ENCODE data around the gene SPG11.
"Not testable (repeated sequence)": the region's sequence is repeated elsewhere in the genome, so short reads cannot be mapped to it uniquely, and the experiment has no call there.

SPG11 gene

DNA sequence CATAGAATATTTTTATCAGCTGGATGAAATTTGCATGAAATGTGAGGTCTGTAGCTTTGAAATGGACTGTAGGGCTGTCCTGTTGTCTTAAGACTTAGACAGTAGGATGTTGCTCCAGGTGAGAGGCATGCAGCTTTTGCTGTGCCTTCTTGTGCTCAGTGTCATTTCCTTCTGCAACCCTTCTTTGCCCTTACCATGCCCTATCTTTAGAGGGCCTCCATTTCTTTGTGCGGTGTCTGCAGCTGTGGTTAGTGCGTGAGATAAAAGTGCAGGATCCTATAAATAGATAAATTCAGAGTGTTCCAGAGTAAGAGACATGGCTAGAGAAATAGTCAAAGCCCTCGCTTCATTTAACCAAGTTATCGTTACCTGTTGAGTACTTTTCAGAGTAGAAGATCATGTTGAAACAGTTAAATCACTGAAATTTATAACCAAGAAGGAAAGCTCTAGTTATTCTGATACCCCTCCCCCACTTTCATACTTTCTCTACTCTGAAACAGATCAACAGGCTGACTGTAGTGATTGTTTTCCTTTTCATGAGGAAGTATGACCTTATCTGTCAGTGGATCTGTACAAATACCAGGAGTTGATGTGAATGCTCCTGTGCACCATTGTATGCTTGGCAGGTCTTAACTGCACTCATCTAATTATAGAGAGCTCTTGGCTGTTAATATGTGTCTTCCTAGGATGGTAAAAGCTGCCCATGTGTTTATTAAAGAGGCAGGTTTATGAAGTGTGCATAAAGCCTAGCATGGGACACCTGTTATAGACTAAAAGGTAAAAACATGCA is 108.3 kb downstream of the SPG11 start:
- no peak for DNase-seq

DNA sequence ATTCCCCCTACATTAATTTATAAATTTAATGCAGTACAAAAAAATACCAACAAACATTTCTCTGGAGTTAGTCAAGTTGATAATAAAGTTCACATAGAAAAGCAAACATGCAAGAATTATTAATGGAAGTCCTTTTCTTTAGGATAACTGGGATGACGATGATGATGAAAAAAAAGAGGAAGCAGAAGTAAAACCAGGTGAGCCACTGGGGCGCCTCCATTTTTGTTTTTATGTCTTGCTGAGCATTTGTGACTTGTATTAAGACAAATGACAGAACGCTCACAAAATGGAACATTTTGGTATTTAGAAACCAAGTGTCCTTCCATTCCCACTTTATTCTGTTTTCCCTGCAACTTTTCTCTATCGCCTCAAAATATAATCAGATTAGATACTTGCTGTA is 112.7 kb downstream of the SPG11 start:
- no peak for DNase-seq

DNA sequence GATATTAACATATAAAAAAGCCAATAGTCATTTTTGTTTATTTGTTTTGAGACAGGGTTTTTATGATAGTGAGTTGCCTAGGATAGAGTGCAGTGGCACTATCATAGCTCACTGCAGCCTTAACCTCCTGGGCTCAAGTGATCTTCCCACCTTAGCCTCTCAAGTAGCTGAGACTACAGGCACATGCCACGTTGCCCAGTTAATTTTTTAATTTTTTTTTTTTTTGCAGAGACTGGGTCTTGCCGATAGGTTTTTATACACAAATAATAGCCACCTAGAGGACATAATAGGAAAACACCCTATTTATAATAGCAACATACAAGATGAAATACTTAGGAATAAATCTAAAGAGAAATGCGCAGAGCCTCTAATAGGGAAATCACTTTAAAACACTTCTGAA is 113.2 kb downstream of the SPG11 start:
- peak; percentile 58 for DNase-seq

DNA sequence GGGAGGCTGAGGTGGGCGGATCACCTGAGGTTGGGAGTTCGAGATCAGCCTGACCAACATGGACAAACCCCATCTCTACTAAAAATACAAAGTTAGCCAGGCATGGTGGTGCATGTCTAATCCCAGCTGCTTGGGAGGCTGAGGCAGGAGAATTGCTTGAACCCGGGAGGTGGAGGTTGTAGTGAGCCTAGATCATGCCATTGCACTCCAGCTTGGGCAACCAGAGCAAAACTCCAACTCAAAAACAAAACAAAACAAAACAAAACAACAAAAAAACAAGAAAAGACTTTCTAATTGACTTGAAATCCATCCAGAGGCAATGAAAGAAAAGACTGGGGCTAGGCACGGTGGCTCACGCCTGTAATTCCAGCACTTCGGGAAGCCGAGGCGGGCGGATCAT is 114.3 kb downstream of the SPG11 start:
- DNase-seq: not testable (repeated sequence)

DNA sequence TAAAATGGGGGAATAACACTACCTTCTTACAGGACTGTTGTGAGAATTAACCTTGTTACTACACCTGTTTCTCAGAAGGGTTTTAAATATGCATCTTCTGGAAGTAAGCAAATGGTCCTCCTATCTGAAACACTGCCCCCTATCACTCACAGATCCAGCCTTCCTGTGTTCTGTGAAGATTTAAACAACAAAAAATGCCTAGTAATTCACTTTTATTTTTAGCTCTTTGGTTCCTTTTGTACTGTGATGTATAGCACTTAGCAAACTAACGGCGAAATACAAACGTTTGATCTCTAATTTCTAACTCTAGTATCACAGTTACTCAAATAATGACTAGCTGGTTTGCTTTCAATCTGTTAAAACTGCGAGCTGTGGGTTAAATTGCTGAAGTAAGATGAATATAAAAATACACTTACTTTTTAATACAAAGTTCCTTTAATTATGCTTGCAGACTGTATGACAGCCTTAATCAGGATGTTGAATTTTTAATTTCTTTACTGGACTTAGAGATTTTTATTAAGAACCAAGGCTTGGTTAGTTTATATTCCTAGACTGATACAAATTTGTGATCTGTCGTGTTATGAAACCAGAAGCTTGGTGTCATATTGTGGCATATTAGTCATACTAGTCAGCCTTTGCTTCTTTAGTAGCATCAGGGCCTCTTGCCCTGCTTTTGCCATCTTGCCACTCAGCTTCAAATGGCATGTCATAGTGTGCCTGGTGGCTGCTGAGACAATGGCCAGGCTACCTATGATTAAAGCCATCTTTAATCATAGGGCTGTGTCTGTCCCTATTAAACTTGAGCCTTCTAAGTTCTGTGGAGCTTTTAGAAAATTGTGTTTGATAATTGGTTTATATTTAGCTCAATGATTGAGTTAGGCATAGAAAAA is 117.3 kb downstream of the SPG11 start:
- peak; percentile 68 for DNase-seq

DNA sequence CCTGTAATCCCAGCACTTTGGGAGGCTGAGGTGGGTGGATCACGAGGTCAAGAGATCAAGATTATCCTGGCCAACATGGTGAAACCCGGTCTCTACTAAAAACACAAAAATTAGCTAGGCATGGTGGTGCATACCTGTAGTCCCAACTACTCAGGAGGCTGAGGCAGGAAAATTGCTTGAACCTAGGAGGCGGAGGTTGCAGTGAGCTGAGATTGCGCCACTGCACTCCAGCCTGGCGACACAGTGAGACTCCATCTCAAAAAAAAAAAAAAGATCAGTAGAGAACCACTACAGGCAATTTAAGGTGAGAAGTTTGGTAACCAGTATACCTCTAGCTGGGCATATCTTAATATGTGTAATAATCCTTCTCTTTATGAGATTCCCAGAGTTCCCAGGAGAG is 118.7 kb downstream of the SPG11 start:
- not testable (repeated sequence) for DNase-seq

DNA sequence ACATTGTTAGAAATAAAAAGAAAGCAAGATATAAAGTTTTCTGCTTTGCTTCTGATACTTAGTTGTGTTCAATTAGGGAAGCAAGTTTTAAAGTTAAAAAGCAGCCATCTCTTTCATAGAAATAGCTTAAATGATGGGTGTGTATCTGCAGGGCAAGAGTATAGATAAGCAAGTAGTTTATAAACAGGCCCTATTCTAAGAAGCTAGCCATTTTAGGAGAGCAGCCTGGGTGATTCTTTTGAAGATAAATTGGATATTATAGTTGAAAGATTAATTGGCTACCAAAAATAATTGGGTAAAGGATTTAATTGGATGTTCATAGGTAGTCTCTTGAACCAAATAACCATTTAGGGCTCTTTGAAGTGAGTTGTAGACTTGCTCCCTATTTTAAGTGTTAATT is 120.9 kb downstream of the SPG11 start:
- DNase-seq: no peak

DNA sequence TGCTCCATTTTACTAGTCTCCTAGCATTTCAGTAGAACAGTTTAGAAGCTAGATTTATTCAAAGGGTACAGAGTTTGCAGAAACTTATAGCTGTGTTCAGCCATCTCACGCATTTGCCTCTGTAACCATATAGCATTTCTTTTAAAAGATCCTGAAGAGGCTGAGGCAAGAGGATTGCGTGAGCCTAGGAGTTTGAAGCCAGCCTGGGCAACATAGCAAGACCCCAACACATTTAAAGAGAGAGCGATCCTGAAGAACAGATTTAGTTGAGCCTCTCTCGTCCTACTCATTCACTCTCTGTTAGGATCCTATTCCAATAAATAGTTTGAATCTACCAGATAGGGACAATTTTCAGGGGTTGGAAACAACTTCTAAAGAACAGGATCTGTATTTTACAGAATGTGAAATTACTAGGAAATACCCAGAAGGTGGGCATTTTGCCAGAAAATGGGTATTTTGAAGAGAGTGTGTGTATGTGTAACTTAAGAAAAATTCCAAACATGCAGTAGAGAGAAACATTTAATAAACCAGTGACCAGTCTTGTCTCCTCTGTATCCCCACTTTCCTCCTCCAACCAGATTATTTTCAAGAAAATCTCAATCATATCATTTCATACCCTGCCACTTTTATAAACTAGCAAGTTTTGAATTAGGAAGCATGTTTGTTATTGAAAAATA is 122.0 kb downstream of the SPG11 start:
- peak; percentile 89 for DNase-seq

DNA sequence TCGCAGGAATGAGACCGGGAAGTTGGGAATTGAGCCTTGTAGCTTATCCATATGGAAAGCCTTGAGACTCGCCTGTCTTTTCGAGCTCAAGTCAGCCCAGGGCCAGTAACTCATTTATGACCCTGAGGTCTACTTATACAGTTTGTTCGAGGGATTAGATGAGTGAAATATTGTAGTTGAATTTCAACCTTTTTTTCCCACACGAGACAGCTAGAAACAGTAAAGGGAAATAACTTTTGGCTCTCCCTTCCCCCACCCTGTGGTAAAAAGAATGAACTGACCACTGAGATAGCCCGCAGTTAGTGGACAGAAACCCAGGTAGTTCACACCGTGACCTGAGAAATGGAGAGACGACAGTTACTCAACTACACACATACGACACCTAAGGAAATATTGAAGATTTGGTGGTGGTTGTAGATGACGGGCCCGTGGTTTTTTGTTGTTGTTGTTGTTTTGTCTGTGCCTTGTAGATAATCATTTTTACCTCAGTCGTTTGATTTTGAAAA is 125.7 kb downstream of the SPG11 start:
- no peak for DNase-seq

DNA sequence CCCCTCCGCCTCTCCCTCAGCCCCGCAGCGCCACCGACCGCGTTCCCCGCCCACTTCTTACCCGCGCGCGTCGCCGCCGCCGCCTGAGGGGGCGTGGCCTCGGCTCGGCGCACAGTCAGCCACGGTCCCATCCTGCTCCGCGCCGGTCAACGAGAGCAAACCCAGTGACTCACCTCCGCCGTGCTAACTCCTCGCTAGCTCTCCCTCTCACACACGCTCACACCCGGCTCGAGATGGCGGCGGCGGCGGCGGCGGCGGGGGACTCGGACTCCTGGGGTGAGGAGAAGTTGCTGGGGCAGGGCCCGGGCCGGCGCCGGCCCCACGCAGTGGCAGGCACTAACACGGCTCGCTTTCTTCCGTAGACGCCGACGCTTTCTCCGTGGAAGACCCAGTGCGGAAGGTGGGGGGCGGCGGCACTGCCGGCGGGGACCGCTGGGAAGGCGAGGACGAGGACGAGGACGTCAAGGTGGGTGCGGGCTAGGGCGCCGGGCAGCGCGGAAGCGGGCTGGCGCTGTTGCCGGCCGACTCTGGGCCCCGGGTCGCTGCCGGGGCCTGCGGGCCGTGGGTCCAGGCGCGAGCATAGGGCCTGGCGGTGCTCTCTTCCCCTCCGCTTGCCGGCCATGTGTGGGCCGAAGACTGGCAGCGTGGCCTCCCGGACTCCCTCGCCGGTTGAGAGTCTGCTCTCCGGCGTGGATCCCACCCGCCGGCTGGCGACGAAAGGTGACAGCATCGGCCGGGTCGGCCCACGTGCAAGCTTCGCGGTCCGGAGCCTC is 126.3 kb downstream of the SPG11 start, which contains the start of gene EIF3J:
TSS of gene EIF3J (plus strand) at position 186 of the 773 bp plus-strand sequence. CDS start at position 234, 48 bp downstream.
- peak; percentile 97 for DNase-seq

DNA sequence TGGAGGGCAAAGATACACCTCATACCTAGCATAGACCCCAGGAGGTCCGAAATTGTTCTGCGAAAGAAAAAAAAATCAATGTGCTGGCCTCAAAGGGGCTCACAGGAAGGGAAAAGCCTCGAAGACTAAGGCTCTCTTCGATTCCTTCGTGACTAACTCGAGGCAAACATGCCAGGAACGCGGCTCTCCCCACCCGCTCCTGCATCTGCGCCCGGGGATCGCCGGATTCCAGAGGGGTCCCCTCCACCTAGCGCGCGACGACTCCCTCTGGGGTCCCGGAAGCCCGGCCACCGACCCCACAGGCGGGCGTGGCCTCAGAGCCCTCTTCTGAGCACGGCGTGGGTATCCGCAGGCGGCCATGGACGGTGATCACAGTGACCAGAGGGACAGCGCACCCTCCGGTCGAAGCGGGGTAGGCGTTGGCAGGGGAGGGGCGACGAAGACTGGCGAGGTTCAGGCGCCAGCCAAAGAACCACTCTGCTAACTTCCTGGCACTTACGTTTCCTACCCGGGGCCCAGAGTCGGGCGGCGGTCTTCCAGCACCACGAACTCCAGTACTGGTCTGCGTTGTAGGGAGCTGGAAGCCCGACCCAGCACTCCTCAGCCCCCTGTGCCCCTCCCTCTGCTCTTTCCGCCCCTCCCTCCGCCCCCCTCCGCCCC is 127.0 kb downstream of the SPG11 start:
- DNase-seq: peak; percentile 88

DNA sequence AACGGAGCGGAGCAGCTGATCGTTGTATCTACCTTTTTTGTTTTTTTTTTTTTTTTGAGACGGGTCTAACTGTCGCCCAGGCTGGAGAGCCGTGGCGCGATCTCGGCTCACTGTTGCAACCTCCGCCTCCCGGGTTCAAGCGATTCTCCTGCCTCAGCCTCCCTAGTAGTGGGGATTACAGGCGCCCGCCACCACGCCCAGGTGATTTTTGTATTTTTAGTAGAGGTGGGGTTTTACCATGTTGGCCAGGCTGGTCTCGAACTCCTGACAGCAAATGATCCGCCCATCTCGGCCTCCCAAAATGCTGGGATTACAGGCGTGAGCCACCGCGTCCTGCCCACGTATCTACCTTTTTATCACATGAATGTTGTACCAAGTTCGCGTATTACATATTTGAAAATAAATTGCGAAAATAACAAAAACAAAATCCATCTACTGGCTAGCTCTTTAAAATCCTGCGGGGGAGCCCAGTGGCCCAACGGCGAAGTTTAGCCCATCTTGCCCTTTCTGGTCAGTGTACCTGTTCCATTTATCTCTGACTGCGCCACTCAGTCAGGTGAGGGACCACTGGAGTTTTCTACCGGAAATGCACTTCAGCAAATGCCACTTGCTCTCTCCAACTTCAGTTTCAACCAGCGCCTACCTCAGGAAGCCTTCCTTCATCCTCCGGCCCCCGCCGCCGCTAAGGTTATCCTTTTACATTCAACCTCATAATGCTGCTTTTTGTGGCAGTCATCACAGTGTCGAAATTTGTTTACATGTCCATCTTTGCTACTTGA is 127.8 kb downstream of the SPG11 start:
- no peak for DNase-seq

DNA sequence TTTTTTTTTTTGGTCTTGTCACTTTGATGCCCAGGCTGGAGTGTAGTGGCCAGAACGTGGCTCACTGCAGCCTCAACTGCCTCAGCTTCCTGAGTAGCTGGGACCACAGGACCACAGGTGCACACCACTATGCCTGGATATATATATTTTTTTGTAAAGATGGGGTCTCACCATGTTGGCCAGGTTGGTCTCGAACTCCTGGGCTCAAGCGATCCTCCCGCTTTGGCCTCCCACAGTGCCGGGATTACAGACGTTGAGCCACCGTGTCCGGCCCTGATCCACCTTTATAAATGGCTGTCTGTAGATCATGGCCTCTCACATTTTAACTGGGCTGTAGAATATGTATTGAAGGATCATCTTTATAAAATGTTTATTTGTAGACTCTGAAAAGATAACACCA is 128.4 kb downstream of the SPG11 start:
- no peak for DNase-seq

DNA sequence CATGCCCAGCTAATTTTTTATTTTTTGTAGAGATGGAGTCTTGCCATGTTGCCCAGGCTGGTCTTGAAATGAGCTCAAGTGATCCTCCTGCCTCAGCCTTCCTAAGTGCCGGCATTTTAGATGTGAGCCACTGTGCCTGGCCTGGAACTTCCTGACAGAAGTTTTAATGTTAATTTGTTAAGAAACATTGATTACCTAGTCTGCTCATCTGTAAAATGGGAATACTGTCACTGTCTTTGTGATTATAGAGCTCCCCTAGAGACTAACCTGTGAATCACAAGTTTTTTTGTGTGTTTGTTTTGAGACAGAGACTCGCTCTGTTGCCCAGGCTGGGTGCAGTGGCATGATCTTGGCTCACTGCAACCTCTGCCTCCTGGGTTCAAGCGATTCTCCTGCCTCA is 130.8 kb downstream of the SPG11 start:
- no peak for DNase-seq

DNA sequence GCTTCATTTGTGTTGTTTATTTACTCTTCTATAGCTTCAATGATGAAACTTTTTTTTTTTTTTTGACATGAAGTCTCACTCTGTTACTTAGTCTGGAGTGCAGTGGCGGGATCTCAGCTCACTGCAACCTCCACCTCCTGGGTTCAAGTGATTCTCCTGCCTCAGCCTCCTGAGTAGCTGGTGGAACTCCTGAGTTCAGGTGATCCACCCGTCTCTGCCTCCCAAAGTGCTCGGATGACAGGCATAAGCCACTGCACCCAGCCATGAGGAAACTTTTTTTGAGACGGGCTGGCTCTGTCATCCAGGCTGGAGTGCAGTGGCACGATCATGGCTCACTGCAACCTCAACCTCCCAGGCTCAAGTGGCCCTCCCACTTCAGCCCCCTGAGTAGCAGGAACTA is 131.2 kb downstream of the SPG11 start:
- DNase-seq: not testable (repeated sequence)

DNA sequence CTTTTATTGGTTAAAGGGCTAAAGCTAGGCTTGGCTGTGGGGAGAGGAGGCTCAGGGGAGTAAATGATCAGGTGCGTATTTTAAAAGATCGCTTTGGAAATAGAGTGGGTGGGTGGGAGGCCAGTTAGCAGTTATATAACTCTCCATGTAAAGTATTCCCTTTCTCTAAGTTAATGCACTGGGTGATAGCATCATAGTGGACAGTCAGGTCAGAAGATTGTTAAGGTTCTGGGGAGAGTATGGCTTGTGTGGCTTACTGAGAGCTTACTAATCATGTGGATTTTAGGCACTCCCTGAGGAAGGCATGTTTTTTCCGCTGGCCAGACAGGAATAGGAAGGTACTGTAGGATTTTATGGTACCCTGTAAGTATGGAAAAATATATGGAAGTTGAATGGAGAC is 132.8 kb downstream of the SPG11 start:
- DNase-seq: no peak

DNA sequence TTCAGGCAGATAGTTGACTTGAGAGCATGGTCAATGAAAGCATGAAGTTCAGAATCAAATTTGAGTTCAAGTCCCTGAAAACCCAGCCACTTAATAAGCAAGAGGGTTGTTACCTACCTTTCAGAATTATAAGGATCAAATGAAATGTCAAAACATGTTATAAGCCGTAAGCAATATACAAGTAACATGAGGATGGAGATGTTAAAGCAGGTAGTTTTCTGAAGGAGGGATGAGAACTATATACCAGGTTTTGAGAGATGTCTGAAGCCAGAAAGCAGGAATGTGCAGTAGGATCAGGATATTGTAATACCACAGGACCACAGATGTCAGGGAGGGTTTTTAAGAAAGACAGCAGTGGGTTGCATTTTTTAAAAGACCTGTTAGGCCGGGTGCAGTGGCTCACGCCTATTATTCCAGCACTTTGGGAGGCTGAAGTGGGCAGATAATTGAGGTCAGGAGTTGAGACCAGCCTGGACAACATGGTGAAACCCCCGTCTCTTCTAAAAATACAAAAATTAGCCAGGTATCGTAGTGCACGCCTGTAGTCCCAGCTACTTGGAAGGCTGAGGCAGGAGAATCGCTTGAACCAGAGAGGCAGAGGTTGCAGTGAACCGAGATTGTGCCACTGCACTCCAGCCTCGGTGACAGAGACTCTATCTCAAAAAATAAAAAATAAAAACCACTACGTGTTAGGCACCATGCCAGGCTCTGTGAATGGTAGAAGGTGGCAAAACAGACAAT is 133.4 kb downstream of the SPG11 start:
- no peak for DNase-seq

DNA sequence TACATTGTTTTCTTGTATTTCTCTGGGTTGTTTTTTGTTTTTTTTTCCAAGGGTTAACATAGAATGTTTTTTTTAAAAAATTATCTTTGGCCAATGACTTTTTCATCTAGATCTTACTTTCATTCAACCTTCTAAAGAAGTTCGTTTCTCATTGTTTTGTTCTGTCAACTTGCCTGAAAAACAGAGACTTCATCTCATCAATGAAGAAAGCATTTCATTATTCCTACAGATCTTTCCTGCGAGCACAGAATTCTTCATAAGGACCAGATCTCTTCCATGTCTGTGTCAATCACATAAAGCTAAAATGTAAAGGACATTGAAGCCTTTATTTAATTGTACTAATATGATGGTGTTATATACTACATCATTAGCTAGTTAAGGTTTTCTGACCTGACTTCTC is 136.2 kb downstream of the SPG11 start:
- no peak for DNase-seq

DNA sequence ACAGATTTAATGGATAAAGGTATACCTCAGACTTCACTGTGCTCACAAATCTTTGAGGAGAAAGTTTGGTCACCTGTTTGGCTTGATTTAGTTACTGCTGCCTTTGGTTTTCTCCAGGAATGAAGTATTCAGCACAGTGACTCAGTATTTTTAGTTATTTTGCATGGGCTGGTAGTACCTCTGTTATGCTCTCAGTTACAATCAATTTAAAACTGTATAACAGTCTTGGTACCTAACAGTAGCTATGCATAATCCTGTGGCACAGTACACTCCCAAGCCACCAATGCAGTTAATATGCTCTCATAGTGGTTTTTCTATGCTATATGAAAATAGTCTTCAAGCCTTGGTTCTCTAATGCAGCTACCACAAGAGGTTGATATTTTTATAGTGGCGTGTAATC is 138.4 kb downstream of the SPG11 start:
- no peak for DNase-seq

DNA sequence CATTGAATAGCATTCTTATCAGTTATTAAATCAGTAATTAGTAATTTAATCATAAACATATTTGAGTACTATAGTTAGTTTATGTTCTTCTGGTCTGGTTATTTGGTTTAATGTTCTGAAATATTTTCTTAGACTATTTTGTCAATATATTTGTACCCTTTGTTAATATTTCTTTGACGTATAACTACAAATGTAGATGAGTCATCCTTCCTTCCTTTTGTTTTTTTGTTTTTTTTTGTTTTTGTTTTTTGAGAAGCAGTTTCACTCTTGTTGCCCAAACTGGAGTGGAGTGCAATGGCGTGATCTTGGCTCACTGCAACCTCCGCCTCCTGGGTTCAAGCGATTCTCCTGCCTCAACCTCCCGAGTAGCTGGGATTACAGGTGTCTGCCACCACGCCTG is 143.9 kb downstream of the SPG11 start:
- no peak for DNase-seq
